Muscle layer of colon (tissue), 2 donors: ENCODE measurements around the gene SERPINB6.
"Not testable (repeated sequence)": the region's sequence is repeated elsewhere in the genome, so short reads cannot be mapped to it uniquely, and the experiment has no call there.

Source experiments
- H3K27ac ChIP-seq: one replicate; pipeline ENCODE4 v1.7.0; 2013; ENCODE audit warnings: low read depth, mild to moderate bottlenecking, low read length, moderate library complexity
- H3K27me3 ChIP-seq, 2 donors: one replicate each; pipeline ENCODE4 v1.7.0; 2013; ENCODE audit warnings: low read length in 2 of 2, mild to moderate bottlenecking in 2 of 2; ENCODE audit not compliant: insufficient read depth in 2 of 2, control insufficient read depth in 1 of 2
- H3K36me3 ChIP-seq: one replicate; pipeline ENCODE4 v1.7.0; 2013; ENCODE audit warnings: mild to moderate bottlenecking, low read length; ENCODE audit not compliant: insufficient read depth
- H3K4me1 ChIP-seq: one replicate; pipeline ENCODE4 v1.7.0; 2013; ENCODE audit warnings: mild to moderate bottlenecking, low read length; ENCODE audit not compliant: insufficient read depth
- H3K4me3 ChIP-seq, 2 donors: one replicate each; pipeline ENCODE4 v1.7.0; 2013; ENCODE audit warnings: low read length in 2 of 2, low read depth in 1 of 2, mild to moderate bottlenecking in 1 of 2, moderate library complexity in 1 of 2
- H3K9ac ChIP-seq: one replicate; pipeline ENCODE4 v1.7.0; 2013; ENCODE audit warnings: low read length
- H3K9me3 ChIP-seq: one replicate; pipeline ENCODE4 v1.7.0; 2013; ENCODE audit warnings: mild to moderate bottlenecking, low read length
- donor health status: abdominal sarcoma.
- donor health status: Adenocarcinoma of cecum.

SERPINB6 gene

DNA sequence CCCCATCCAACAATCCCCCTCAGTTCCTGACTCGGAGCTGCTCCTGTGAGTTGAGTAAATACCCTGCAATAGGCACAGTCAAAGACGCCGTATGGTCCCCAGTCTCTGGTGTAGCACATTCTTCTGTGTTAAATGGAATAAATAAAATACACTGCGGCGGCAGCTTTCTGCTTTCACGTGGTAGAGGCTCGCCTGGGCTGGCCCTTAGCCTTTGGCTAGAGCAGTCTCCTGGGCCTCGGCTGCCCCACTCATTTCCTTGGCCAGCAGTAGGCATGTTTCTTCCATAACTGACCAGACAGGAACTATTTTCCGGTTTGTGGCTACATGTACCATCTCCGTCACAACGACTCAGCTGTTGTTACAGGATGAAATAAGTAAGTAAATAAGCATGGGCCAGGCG is 20.7 kb downstream of the SERPINB6 start:
- Histone ChIP-seq H3K36me3 (peaks cover 52% of the 10 kb centered on the region), H3K27ac (no peak overlapping the region), H3K4me3 (no peak overlapping the region), H3K27me3 (no peaks in the 10 kb centered on the region), H3K9ac (no peak overlapping the region), H3K9me3 (no peaks in the 10 kb centered on the region), H3K4me1 (peaks cover 18% of the 10 kb centered on the region)

- no peak overlapping the region for H3K27ac ChIP-seq
- H3K36me3 ChIP-seq = peaks cover 46% of the 10 kb centered on the region
- no peak overlapping the region for H3K9ac ChIP-seq
- no peak overlapping the region for H3K4me3 ChIP-seq
- H3K27me3 ChIP-seq = no peaks in the 10 kb centered on the region
- no peaks in the 10 kb centered on the region for H3K9me3 ChIP-seq
- H3K4me1 ChIP-seq = peaks cover 18% of the 10 kb centered on the region
Observed at GRCh38 chr6:2949536-2950083, 21.8 kb downstream of the SERPINB6 start.

GRCh38 chr6:2949121-2949520 is 22.2 kb downstream of the SERPINB6 start:
- Histone ChIP-seq H3K4me1 (peaks cover 18% of the 10 kb centered on the region), H3K36me3 (peaks cover 46% of the 10 kb centered on the region), H3K9ac (no peak overlapping the region), H3K9me3 (no peaks in the 10 kb centered on the region), H3K27me3 (no peaks in the 10 kb centered on the region), H3K27ac (no peak overlapping the region), H3K4me3 (no peak overlapping the region)

DNA sequence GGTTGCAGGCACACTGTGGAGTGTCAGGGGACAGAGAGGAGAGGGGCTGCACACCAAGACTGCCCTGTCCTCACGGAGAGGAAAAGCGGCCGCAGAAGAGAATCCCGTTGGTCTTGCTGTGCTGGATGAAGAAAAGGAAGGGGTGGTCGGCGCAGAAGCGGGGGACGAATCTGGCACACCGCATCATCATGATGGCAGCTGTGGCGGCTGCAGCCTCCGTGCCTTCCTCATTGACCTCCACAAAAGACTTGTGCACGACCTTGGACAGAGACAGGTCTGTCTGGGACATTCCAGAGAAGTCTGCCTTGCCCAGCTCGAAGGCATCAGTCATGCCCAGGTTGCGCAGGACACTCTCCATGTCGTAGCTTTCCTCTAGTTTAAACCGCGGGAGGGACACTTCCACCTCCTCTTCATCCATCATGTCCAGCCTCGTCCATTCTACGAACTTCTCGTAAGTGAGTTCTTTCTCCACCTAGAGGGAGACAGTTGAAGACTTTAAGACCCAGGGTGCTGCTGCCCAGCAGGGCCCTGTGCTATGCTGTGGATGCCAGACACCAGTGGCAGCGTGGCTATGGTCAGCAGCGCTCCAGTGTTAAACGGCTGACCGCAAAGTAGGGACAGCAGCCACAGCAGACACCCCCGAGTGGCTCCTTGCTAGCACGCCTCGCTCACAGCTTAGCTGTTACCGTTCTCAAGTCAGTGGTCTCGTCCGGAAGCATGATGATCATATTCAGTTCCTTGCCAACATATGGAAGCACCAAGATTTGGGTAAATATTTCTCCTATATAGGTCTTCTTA is 22.9 kb downstream of the SERPINB6 start:
- Histone ChIP-seq H3K4me1 (peaks cover 18% of the 10 kb centered on the region), H3K9me3 (no peaks in the 10 kb centered on the region), H3K36me3 (peaks cover 46% of the 10 kb centered on the region), H3K9ac (no peak overlapping the region), H3K27ac (no peak overlapping the region), H3K27me3 (no peaks in the 10 kb centered on the region), H3K4me3 (no peak overlapping the region)

GRCh38 chr6:2947445-2947844 is 23.9 kb downstream of the SERPINB6 start:
- H3K27ac ChIP-seq = no peak overlapping the region
- H3K9ac ChIP-seq = no peak overlapping the region
- no peak overlapping the region for H3K4me3 ChIP-seq
- no peaks in the 10 kb centered on the region for H3K9me3 ChIP-seq
- H3K4me1 ChIP-seq = peaks cover 10% of the 10 kb centered on the region
- no peaks in the 10 kb centered on the region for H3K27me3 ChIP-seq
- peaks cover 42% of the 10 kb centered on the region for H3K36me3 ChIP-seq

- Histone ChIP-seq H3K9me3 (no peaks in the 10 kb centered on the region), H3K4me3 (no peak overlapping the region), H3K27ac (no peak overlapping the region), H3K27me3 (no peaks in the 10 kb centered on the region), H3K9ac (no peak overlapping the region), H3K4me1 (no peaks in the 10 kb centered on the region), H3K36me3 (peaks cover 27% of the 10 kb centered on the region)
Observed at GRCh38 chr6:2945153-2945452, 26.3 kb downstream of the SERPINB6 start.

DNA sequence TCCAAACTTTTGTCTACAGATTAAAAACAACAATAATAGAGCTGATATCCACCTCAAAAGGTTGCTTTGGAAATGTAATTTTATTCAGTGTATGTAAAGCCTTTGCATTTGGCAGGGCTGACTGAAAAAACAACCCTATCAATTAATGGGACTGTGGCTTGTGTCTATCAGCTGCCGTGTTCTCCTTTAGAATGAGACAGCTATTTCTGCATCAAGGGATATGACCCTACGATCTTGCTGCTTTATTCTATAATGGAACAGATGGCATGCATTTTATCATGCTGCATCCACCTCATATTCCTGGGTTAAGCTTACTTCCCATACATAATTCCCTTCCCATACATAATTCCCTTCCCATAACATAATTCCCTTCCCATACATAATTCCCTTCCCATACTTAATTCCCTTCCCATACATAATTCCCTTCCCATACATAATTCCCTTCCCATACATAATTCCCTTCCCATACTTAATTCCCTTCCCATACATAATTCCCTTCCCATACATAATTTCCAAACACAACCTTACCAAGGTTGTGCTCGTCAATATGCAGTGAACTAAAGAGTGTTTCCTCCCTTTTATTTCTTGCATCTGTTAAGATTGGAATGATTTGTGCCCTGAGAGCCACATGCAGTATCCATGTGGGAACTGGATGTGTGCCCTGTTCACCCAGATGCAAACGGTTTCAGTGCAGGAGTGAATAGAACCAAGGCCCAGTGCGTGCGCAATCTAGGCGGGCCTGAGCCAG is 26.8 kb downstream of the SERPINB6 start:
- Histone ChIP-seq H3K27ac (no peak overlapping the region), H3K27me3 (no peaks in the 10 kb centered on the region), H3K9me3 (no peaks in the 10 kb centered on the region), H3K9ac (no peak overlapping the region), H3K4me1 (no peaks in the 10 kb centered on the region), H3K36me3 (peaks cover 26% of the 10 kb centered on the region), H3K4me3 (no peak overlapping the region)

GRCh38 chr6:2943564-2943955 is 27.8 kb downstream of the SERPINB6 start:
- no peaks in the 10 kb centered on the region for H3K27me3 ChIP-seq
- no peak overlapping the region for H3K4me3 ChIP-seq

DNA sequence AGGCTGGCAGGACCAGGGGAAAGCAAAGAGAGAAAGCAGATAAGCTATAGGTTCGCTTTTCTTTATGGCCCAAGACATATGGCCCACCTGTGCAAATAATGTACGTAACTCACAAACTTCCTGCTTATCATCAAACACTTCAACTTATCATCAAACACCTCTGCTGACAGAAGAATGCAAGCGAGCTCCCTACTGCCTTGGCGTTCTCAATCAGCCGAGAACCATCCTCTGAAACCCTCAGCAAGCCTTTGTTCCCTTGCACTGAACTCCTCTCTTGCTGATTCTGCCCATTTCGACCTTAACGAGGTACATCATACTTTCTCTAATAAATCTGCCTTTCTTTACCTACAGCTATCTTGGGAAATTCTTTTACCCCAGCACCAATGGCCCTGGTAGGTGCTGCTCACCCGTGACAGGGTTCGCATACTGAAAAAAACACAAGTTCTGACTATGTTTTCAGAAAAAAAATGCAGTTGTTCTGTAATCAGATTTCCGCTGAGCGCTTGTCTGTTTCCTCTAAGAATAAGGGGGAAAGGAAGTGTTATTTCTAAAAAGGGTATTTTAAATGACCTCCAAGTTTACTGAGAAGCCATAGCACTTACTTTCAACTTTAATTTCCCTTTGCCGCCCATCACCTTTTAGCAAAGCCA is 28.3 kb downstream of the SERPINB6 start:
- Histone ChIP-seq H3K36me3 (peaks cover 10% of the 10 kb centered on the region), H3K27me3 (no peaks in the 10 kb centered on the region), H3K4me1 (no peaks in the 10 kb centered on the region), H3K4me3 (no peak overlapping the region), H3K9me3 (no peaks in the 10 kb centered on the region), H3K9ac (no peak overlapping the region), H3K27ac (no peak overlapping the region)

More at GRCh38 chr6:2943564-2943955, 27.8 kb downstream of the SERPINB6 start:
- Histone ChIP-seq H3K9ac (no peak overlapping the region), H3K9me3 (no peaks in the 10 kb centered on the region), H3K4me1 (no peaks in the 10 kb centered on the region), H3K36me3 (peaks cover 15% of the 10 kb centered on the region), H3K27ac (no peak overlapping the region)

DNA sequence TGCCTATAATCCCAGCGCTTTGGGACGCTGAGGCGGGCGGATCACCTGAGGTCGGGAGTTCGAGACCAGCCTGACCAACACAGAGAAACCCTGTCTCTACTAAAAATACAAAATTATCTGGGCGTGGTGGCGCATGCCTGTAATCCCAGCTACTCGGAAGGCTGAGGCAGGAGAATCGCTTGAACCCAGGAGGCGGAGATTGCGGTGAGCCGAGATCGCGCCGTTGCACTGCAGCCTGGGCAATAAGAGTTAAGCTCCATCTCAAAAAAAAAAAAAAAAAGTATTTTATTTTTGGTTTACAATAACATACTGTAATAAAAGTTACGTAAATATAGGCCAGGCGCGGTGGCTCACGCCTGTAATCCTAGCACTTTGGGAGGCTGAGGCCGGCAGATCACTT is 29.3 kb downstream of the SERPINB6 start:
- not testable (repeated sequence) for H3K27me3 ChIP-seq, H3K27ac ChIP-seq, H3K4me1 ChIP-seq, H3K9ac ChIP-seq, H3K9me3 ChIP-seq, H3K4me3 ChIP-seq, H3K36me3 ChIP-seq

- H3K4me1 ChIP-seq = no peaks in the 10 kb centered on the region
- H3K36me3 ChIP-seq = no peaks in the 10 kb centered on the region
- no peaks in the 10 kb centered on the region for H3K27me3 ChIP-seq
- no peak overlapping the region for H3K27ac ChIP-seq
- no peak overlapping the region for H3K9ac ChIP-seq
- no peaks in the 10 kb centered on the region for H3K9me3 ChIP-seq
- no peak overlapping the region for H3K4me3 ChIP-seq
Observed at GRCh38 chr6:2940851-2941250, 30.5 kb downstream of the SERPINB6 start.
